HEK293 (cell line): ENCODE results near the gene COL6A5.

Experiments
- CTCF ChIA-PET: fragments of 350-600 bp; formaldehyde crosslinking; extraction: SDS; loops from one replicate; lab custom pipeline; 2021; ENCODE audit warnings: antibody characterized with exemption; lab: Yijun Ruan, JAX
- POLR2A ChIA-PET: fragments of 300-600 bp; formaldehyde crosslinking; extraction: SDS; loops from one replicate; lab custom pipeline; 2020; ENCODE audit warnings: antibody characterized with exemption, inconsistent platforms; lab: Yijun Ruan, JAX
- H3K27ac ChIP-seq: fragments of 200-500 bp; sonication (Bioruptor generic); 2 replicates; pipeline ENCODE4 v1.5.1; 2014; ENCODE audit warnings: low read depth, low read length, control low read depth, inconsistent platforms; ENCODE audit errors: extremely low read depth
- H3K36me3 ChIP-seq, 2 experiments: fragments of 200-500 bp in 1 of 2; sonication (Bioruptor generic) in 1 of 2; 1 replicate in 1 of 2; 2 replicates in 1 of 2; pipeline ENCODE4 v1.5.1; 2014 to 2017; ENCODE audit warnings: inconsistent platforms in 2 of 2, low read length in 2 of 2; ENCODE audit not compliant: control insufficient read depth in 2 of 2, insufficient read depth in 1 of 2
- H3K4me1 ChIP-seq: fragments of 200-500 bp; sonication (Bioruptor generic); 2 replicates; pipeline ENCODE4 v1.5.1; 2014; ENCODE audit warnings: mild to moderate bottlenecking, low read length, inconsistent platforms; ENCODE audit not compliant: control insufficient read depth, insufficient read depth
- H3K4me3 ChIP-seq: 2 replicates; pipeline ENCODE4 v1.5.1; 2011; ENCODE audit warnings: low read depth, mild to moderate bottlenecking, control low read depth, low read length, moderate library complexity
- H3K9me3 ChIP-seq: fragments of 200-500 bp; sonication (Bioruptor generic); 2 replicates; pipeline ENCODE4 v1.5.1; 2014; ENCODE audit warnings: low read depth, low read length, inconsistent platforms; ENCODE audit not compliant: control insufficient read depth, insufficient read depth
- GLIS1 ChIP-seq: fragments of 450-650 bp; formaldehyde crosslinking; IDR thresholded peaks from 2 replicates; pipeline ENCODE4 v1.5.1; 2016; ENCODE audit warnings: missing biosample characterization, missing genetic modification characterization
- HOXD13 ChIP-seq: sonication (generic); formaldehyde crosslinking; IDR thresholded peaks from 2 replicates; pipeline ENCODE4 v1.8.0; 2022; ENCODE audit warnings: missing genetic modification reagents, borderline replicate concordance
- SALL2 ChIP-seq: fragments of 450-650 bp; formaldehyde crosslinking; IDR thresholded peaks from 2 replicates; pipeline ENCODE4 v1.5.0; 2017; ENCODE audit warnings: missing biosample characterization, mild to moderate bottlenecking, missing genetic modification characterization, borderline replicate concordance
- ZIC2 ChIP-seq: fragments of 450-650 bp; formaldehyde crosslinking; IDR thresholded peaks from 2 replicates; pipeline ENCODE4 v1.5.1; 2016; ENCODE audit warnings: missing biosample characterization, missing genetic modification characterization
- ZNF2 ChIP-seq: fragments of 450-650 bp; formaldehyde crosslinking; IDR thresholded peaks from 2 replicates; pipeline ENCODE4 v1.5.1; 2016; ENCODE audit warnings: missing biosample characterization, missing genetic modification characterization
- ZNF202 ChIP-seq: fragments of 450-650 bp; formaldehyde crosslinking; IDR thresholded peaks from 2 replicates; pipeline ENCODE4 v1.5.1; 2016; ENCODE audit warnings: missing biosample characterization, missing genetic modification characterization, borderline replicate concordance
- ZNF248 ChIP-seq: fragments of 450-650 bp; formaldehyde crosslinking; IDR thresholded peaks from 2 replicates; pipeline ENCODE4 v1.5.1; 2017; ENCODE audit warnings: missing biosample characterization, missing genetic modification characterization
- ZNF473 ChIP-seq: fragments of 450-650 bp; formaldehyde crosslinking; IDR thresholded peaks from 2 replicates; pipeline ENCODE4 v1.5.1; 2017; ENCODE audit warnings: missing biosample characterization, missing genetic modification characterization
- ZNF658 ChIP-seq: fragments of 450-650 bp; formaldehyde crosslinking; IDR thresholded peaks from 2 replicates; pipeline ENCODE4; 2016; ENCODE audit warnings: missing biosample characterization, missing genetic modification characterization
- ZNF660 ChIP-seq: fragments of 450-650 bp; IDR thresholded peaks from 2 replicates; pipeline ENCODE4 v1.5.1; 2018; ENCODE audit warnings: missing biosample characterization, mild to moderate bottlenecking, missing genetic modification characterization
- ZSCAN16 ChIP-seq: fragments of 450-650 bp; formaldehyde crosslinking; IDR thresholded peaks from 2 replicates; pipeline ENCODE4 v1.5.1; 2016; ENCODE audit warnings: missing biosample characterization, missing genetic modification characterization
- TF ChIP-seq, protein P1 (sequence below): fragments of 450-650 bp; formaldehyde crosslinking; IDR thresholded peaks from 2 replicates; pipeline ENCODE4 v1.5.1; 2016; ENCODE audit warnings: missing biosample characterization, missing genetic modification characterization
- TF ChIP-seq, protein P2 (sequence below): fragments of 450-650 bp; formaldehyde crosslinking; IDR thresholded peaks from 2 replicates; pipeline ENCODE4 v1.5.1; 2017; ENCODE audit warnings: missing biosample characterization, missing genetic modification characterization
- TF ChIP-seq, protein P3 (sequence below): fragments of 450-650 bp; formaldehyde crosslinking; IDR thresholded peaks from 2 replicates; pipeline ENCODE4 v1.5.1; 2016; ENCODE audit warnings: missing biosample characterization, missing genetic modification characterization
- TF ChIP-seq, protein P4 (sequence below): fragments of 450-650 bp; formaldehyde crosslinking; IDR thresholded peaks from 2 replicates; pipeline ENCODE4 v1.5.1; 2016; ENCODE audit warnings: missing biosample characterization, missing genetic modification characterization
- TF ChIP-seq, protein P5 (sequence below): IDR thresholded peaks from 2 replicates; pipeline ENCODE4 v1.6.1; 2011; ENCODE audit warnings: mild to moderate bottlenecking, low read depth, low read length, borderline replicate concordance
- TF ChIP-seq, protein P6 (sequence below): fragments of 450-650 bp; formaldehyde crosslinking; IDR thresholded peaks from 2 replicates; pipeline ENCODE4 v1.5.1; 2016; ENCODE audit warnings: missing biosample characterization, missing genetic modification characterization

COL6A5 gene

DNA sequence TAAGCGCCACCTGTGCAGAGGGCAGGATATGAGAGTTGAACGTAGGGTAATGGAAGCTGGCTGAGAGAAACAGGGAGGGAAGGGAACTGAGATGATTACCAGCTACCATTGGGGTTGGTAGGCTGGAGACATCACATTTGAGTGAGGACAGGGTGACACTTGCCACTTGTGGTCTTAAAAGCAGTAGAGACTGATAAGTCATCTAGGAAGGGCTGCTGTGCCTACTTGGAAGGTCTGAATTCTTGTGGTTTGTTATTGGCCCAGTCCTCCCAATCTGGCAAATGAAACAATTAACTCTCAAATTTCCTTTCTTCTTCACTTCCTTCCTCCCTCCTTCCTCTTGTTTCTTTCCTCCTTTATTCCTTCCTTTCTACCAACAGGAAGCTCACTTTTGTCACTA, 46.8 kb downstream of the COL6A5 start:
- POLR2A ChIA-PET: no interaction called here
- CTCF ChIA-PET: interaction anchor here (0.6 kb wide), 1 partner anchor 310 kb away, joined by 3 read pairs; no protein-coding TSS in a partner anchor

More for the DNA sequence above, 46.8 kb downstream of the COL6A5 start:
- H3K4me3 ChIP-seq: no peak overlapping the region
- H3K9me3 ChIP-seq: no peaks in the 10 kb centered on the region
- H3K27ac ChIP-seq: no peak overlapping the region
- TF ChIP-seq ZNF248 (tag by site-specific recombination): no peak
- no peak for TF ChIP-seq ZNF658 (tag by site-specific recombination)
- TF ChIP-seq, protein P1, sequence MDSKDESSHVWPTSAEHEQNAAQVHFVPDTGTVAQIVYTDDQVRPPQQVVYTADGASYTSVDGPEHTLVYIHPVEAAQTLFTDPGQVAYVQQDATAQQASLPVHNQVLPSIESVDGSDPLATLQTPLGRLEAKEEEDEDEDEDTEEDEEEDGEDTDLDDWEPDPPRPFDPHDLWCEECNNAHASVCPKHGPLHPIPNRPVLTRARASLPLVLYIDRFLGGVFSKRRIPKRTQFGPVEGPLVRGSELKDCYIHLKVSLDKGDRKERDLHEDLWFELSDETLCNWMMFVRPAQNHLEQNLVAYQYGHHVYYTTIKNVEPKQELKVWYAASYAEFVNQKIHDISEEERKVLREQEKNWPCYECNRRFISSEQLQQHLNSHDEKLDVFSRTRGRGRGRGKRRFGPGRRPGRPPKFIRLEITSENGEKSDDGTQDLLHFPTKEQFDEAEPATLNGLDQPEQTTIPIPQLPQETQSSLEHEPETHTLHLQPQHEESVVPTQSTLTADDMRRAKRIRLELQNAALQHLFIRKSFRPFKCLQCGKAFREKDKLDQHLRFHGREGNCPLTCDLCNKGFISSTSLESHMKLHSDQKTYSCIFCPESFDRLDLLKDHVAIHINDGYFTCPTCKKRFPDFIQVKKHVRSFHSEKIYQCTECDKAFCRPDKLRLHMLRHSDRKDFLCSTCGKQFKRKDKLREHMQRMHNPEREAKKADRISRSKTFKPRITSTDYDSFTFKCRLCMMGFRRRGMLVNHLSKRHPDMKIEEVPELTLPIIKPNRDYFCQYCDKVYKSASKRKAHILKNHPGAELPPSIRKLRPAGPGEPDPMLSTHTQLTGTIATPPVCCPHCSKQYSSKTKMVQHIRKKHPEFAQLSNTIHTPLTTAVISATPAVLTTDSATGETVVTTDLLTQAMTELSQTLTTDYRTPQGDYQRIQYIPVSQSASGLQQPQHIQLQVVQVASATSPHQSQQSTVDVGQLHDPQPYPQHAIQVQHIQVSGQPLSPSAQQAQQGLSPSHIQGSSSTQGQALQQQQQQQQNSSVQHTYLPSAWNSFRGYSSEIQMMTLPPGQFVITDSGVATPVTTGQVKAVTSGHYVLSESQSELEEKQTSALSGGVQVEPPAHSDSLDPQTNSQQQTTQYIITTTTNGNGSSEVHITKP (tag by site-specific recombination): no peak
- TF ChIP-seq ZNF473 (tag by site-specific recombination): no peak
- TF ChIP-seq, protein P2, sequence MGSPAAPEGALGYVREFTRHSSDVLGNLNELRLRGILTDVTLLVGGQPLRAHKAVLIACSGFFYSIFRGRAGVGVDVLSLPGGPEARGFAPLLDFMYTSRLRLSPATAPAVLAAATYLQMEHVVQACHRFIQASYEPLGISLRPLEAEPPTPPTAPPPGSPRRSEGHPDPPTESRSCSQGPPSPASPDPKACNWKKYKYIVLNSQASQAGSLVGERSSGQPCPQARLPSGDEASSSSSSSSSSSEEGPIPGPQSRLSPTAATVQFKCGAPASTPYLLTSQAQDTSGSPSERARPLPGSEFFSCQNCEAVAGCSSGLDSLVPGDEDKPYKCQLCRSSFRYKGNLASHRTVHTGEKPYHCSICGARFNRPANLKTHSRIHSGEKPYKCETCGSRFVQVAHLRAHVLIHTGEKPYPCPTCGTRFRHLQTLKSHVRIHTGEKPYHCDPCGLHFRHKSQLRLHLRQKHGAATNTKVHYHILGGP: no peak
- TF ChIP-seq GLIS1: no peak
- no peak for TF ChIP-seq HOXD13
- TF ChIP-seq, protein P3, sequence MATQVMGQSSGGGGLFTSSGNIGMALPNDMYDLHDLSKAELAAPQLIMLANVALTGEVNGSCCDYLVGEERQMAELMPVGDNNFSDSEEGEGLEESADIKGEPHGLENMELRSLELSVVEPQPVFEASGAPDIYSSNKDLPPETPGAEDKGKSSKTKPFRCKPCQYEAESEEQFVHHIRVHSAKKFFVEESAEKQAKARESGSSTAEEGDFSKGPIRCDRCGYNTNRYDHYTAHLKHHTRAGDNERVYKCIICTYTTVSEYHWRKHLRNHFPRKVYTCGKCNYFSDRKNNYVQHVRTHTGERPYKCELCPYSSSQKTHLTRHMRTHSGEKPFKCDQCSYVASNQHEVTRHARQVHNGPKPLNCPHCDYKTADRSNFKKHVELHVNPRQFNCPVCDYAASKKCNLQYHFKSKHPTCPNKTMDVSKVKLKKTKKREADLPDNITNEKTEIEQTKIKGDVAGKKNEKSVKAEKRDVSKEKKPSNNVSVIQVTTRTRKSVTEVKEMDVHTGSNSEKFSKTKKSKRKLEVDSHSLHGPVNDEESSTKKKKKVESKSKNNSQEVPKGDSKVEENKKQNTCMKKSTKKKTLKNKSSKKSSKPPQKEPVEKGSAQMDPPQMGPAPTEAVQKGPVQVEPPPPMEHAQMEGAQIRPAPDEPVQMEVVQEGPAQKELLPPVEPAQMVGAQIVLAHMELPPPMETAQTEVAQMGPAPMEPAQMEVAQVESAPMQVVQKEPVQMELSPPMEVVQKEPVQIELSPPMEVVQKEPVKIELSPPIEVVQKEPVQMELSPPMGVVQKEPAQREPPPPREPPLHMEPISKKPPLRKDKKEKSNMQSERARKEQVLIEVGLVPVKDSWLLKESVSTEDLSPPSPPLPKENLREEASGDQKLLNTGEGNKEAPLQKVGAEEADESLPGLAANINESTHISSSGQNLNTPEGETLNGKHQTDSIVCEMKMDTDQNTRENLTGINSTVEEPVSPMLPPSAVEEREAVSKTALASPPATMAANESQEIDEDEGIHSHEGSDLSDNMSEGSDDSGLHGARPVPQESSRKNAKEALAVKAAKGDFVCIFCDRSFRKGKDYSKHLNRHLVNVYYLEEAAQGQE (tag by site-specific recombination): no peak
- TF ChIP-seq, protein P4, sequence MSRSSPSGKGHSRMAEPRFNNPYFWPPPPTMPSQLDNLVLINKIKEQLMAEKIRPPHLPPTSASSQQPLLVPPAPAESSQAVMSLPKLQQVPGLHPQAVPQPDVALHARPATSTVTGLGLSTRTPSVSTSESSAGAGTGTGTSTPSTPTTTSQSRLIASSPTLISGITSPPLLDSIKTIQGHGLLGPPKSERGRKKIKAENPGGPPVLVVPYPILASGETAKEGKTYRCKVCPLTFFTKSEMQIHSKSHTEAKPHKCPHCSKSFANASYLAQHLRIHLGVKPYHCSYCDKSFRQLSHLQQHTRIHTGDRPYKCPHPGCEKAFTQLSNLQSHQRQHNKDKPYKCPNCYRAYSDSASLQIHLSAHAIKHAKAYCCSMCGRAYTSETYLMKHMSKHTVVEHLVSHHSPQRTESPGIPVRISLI: no peak
- TF ChIP-seq, protein P5, sequence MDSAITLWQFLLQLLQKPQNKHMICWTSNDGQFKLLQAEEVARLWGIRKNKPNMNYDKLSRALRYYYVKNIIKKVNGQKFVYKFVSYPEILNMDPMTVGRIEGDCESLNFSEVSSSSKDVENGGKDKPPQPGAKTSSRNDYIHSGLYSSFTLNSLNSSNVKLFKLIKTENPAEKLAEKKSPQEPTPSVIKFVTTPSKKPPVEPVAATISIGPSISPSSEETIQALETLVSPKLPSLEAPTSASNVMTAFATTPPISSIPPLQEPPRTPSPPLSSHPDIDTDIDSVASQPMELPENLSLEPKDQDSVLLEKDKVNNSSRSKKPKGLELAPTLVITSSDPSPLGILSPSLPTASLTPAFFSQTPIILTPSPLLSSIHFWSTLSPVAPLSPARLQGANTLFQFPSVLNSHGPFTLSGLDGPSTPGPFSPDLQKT: no peak
- no peak for TF ChIP-seq SALL2
- TF ChIP-seq ZNF660 (tag by site-specific recombination): no peak
- TF ChIP-seq, protein P6, sequence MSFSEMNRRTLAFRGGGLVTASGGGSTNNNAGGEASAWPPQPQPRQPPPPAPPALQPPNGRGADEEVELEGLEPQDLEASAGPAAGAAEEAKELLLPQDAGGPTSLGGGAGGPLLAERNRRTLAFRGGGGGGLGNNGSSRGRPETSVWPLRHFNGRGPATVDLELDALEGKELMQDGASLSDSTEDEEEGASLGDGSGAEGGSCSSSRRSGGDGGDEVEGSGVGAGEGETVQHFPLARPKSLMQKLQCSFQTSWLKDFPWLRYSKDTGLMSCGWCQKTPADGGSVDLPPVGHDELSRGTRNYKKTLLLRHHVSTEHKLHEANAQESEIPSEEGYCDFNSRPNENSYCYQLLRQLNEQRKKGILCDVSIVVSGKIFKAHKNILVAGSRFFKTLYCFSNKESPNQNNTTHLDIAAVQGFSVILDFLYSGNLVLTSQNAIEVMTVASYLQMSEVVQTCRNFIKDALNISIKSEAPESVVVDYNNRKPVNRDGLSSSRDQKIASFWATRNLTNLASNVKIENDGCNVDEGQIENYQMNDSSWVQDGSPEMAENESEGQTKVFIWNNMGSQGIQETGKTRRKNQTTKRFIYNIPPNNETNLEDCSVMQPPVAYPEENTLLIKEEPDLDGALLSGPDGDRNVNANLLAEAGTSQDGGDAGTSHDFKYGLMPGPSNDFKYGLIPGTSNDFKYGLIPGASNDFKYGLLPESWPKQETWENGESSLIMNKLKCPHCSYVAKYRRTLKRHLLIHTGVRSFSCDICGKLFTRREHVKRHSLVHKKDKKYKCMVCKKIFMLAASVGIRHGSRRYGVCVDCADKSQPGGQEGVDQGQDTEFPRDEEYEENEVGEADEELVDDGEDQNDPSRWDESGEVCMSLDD (tag by site-specific recombination): no peak
- no peak for TF ChIP-seq ZNF2 (tag by site-specific recombination)
- no peak for TF ChIP-seq ZSCAN16
- TF ChIP-seq ZNF202 (tag by site-specific recombination): no peak
- no peak for TF ChIP-seq ZIC2
- no peaks in the 10 kb centered on the region for H3K36me3 ChIP-seq
- no peaks in the 10 kb centered on the region for H3K4me1 ChIP-seq
